GM08714 (cell line): ENCODE data around the gene PTPN14.

Experiments used
- H3K4me3 ChIP-seq: fragments of 200-500 bp; sonication (Bioruptor generic); 2 replicates; pipeline ENCODE4 v1.5.1; 2014; ENCODE audit warnings: mild to moderate bottlenecking, low read length, inconsistent platforms
- ZNF274 ChIP-seq: IDR thresholded peaks from 2 replicates; pipeline ENCODE4 v1.6.1; 2012; ENCODE audit warnings: mild to moderate bottlenecking, low read depth, low read length

The PTPN14 gene

DNA sequence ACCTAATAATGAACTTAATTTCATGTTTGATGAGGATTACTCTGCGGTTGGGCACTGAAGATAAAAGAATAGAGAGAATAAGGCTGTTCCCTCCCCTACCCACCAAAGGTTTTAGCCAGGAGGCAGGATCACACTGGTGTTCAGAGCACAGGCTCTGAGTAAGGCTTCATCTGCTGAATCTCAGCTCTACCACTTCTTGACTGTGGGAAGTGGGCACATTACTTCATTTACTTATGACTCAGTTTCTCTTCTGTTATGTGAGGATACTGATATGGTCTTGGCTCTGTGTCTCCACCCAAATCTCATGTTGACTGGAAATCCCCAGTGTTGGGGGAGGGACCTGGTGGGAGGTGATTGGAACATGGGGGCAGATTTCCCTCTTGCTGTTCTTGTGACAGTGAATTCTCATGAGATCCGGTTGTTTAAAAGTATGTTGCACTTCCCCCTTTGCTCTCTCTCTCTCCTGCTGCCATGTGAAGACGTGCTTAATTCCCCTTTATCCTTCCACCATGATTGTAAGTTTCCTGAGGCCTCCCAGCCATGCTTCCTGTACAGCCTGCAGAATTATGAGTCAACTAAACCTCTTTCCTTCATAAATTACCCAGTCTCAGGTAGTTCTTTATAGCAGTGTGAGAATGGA is 190.8 kb downstream of the PTPN14 start:
- no peak for TF ChIP-seq ZNF274
- H3K4me3 ChIP-seq: no peak overlapping the region

DNA sequence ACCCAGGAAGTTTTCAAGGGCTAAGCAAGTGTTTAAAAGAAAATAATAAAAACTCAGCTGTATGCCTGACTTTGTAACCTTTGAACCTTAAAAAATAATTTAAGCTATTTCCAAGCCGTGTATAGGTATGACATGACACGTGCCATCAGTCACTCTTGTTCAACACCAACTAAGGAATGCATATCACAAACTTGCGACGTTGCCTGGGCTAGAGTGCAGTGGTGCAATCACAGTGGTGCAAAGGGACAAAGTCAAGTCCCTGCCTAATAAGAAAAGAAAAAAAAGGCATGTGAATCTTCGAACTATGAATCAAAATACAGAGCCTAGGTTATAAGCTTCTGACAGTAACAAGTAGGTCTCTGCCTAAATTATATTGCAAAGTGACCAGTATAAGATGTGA is 191.3 kb downstream of the PTPN14 start:
- no peak for TF ChIP-seq ZNF274
- no peak overlapping the region for H3K4me3 ChIP-seq

DNA sequence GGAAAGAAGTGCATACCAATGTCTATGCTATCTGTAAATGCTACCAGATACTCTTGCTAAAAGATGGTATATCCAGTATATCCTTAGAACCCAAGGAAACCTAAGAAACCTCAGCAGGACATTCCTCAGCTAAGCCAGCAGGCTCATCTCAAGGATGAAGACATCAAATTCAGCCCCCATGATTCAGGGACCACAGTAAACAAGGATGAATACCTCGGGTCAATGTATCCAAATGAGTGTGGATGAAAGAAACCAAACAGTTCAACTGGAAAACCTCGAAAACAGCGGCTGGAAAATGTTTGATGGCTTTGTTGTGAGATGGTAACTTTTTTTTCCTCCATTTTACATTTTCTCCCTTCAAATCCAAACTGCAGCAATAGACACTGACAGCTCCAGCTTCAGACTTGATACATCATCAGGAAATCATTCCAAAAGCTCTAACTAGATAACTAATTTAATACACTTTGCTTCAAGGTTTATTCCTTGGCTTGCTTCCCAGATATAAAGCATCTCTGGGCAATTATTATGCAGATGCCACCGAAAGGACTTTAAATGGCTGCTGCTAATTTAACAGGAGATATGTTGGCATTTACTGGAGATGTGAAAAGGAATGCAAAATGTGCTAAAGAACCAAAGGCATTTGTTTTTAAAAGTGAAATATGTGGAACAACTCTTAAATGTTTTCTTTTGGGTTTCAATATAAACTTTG is 196.8 kb downstream of the PTPN14 start:
- H3K4me3 ChIP-seq: no peak overlapping the region
- TF ChIP-seq ZNF274: no peak

DNA sequence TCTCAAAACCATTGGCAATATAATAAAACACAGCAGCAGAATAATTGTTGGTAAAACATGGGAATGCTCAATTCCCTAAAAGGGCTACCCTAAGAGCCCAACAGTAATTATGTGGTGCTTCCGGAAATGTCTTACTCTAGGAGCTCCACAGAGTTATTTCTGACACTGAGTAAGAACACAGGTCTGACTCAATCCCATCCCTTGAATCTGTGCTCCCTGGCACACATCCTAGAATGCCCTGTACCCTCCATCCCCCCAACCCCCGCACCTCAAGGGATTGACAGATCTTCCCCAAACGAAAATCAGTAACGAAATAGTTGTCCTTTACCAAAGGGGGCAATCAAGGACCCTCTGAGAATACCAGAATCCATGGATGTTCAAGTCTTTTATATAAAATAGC is 198.6 kb downstream of the PTPN14 start:
- TF ChIP-seq ZNF274: no peak
- H3K4me3 ChIP-seq: no peak overlapping the region

DNA sequence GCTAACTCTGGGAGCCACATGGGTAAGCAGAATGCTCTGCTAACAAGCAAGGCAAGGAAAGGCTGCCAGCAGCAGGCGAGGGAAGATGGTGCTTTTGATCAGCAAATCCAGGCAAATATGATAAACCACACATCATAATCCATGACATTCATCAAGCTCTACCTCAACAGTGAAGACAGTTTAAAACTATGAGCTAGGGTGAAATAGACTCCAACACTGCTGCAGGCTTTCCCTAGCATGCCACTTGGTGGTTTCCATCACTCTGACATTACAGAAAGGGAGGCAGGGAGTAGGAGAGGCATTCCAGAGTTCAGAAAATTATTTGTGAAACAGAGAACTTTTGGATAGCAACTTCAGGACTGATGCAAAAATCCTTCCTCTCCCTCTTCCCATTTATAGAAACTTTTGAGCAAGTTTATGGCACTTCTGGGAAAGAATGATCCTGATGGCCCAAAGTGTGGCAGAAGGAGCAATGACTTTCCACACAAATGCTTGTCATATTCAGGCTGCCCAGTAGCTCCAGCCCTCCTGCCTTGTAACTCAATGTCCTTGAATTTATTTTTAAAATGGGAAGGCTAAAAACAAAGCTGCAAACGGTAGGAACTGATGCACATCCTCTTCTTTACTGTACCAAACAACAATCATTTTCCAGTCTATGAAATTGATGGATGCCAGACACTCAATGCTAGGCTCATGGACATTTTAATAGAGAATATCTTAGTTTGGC is 199.7 kb downstream of the PTPN14 start:
- TF ChIP-seq ZNF274: no peak
- H3K4me3 ChIP-seq: no peak overlapping the region

DNA sequence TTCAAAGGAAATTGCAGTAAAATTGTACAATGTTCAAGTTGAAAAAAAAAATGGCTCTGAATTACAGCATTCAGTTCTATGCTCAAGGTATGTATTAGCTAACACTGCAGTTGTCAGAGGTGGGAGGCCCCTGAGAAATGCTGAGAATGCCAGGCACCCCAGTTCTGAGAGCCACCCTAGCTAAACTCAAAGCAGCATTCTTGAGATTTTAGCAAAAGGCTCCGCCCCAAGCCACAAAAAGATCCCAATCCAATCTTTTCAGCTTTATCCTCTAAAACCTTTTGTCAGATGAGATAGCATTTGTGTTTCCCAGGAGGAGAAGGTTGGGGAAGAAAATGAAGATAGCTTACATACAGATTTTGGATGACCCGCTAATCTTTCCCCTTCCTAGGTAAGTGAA is 201.6 kb downstream of the PTPN14 start:
- TF ChIP-seq ZNF274: no peak
- no peak overlapping the region for H3K4me3 ChIP-seq

DNA sequence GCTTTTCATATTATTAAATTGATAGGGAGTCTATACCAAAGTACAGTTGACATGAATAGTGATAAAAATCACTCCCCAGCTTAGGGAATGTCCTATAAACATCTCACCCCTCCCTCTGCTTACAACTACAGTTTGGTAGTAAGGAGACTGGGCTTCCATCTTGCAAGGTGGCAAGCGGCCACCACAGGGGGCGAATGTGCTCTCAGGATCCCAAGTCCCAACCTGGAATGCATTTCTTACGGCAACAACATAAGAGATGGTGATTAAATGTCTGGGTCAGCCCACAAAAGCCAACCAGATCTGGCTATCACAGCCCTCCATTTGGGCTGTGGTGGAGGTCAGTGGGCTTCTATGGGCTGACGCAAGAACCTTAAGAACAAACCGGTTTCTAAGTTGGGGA is 202.4 kb downstream of the PTPN14 start:
- no peak for TF ChIP-seq ZNF274
- H3K4me3 ChIP-seq: no peak overlapping the region

DNA sequence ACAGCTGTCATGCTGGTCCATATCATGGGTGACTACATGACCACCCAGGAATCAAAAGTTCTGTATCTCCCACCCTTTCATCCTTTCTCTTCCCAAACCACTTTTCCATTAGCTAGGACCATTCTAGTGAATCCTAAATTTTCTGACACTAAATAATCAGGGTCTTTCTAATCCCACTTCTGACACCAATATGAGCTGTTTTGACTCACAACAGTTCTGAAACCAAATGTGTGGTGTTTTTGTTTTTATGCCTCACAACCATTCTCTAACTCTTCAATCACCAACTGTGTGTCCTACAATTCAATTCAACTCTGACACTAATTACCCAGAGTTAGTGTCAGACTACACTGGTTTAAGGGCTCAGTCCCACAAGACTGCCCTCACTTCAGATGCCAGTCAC is 206.5 kb downstream of the PTPN14 start:
- no peak overlapping the region for H3K4me3 ChIP-seq
- TF ChIP-seq ZNF274: no peak

DNA sequence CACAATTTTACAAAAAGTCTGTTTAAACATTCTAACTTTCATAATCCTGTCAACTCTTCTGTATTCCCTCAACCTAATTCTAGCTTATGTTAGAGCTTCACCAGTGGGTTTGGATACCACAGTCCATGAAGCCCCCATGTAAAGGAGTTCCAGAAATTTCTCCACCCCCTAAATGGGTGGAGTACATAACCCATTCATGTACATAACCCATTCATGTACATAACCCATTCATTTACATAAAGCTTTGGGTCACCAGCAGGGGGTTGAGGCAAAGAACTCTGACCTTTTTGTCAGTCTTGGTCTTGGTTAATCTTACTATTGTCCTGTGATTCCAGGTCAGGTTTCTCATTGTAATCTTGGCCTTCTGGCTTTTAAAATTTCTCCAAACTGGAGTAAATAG is 208.9 kb downstream of the PTPN14 start:
- H3K4me3 ChIP-seq: no peak overlapping the region
- TF ChIP-seq ZNF274: no peak

DNA sequence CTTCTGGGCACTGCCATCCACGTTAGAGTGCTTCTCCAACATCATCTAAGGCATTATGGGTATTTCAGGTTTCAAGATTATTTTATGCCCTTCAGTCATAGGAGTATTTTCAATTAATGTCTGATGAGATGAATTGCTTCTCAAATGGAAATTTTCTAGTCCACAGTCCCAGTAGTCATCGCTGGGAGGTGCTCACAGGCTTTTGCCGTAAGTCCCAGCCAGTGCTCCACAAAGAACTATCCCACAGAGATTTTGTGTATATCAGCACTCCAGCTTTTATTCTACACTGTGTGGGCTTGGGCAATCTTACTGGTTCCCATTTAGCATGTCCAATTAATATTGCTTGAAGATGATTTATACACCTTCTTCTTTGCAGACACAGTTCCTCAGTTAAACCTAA is 209.5 kb downstream of the PTPN14 start:
- no peak overlapping the region for H3K4me3 ChIP-seq
- no peak for TF ChIP-seq ZNF274

DNA sequence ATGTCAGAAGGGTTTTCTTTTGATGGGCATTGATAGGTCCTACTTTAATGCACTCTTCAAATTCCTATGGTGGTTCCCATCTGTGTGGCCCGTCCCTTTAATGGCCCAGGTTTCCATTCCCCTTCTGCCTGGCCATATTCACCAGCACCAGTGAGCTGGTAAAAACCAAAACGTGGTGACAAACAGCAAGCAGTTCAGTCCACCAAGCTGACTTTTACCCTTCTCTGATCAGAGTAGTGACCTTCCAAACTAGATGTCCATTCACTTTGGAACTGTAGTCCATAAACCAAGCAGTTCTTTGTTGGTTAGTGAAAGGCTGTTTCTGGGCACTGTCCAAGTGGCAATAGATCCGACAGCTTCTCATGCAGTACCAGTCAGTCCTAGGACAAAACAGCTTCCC is 209.9 kb downstream of the PTPN14 start:
- TF ChIP-seq ZNF274: no peak

DNA sequence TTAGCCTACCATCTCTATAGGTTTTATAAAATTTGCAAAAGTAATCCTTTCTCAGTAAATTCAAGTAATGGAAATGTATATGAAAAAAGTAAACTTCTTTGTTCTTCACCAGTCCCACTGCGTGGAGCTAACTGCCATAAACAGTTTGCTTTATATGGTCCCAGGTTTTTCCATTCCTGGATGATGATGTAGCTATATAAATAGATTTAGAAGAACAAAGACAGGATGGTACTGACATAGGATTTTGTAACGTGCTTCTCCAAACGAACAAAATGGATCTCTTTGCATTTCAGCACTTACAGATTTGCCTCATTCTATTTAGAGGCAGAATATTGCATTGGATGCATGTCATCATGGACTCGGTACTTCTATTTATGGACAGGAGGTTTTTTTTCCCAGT is 213.2 kb downstream of the PTPN14 start:
- TF ChIP-seq ZNF274: no peak
- no peak overlapping the region for H3K4me3 ChIP-seq

More for the DNA sequence above, 209.9 kb downstream of the PTPN14 start:
- H3K4me3 ChIP-seq: no peak overlapping the region

DNA sequence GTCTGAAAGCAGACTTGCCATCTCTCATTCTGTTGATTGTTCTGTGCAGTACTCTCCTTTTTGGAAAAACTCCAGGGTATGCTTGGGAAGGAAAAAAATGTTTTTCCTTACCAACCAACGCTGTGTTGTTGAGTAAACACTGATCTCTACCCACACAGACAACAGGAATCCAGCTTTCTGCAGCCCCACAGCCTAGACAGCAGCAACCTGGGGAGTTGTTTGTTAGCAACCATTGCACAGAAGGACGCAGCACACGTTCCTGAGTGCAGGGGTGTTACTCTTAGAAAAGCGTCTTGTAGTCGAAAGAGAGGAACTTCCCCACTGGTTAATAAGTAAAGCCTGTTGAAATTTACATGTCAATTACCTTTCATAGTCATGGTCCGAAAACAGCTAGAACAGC is 213.9 kb downstream of the PTPN14 start:
- TF ChIP-seq ZNF274: no peak
- H3K4me3 ChIP-seq: no peak overlapping the region

DNA sequence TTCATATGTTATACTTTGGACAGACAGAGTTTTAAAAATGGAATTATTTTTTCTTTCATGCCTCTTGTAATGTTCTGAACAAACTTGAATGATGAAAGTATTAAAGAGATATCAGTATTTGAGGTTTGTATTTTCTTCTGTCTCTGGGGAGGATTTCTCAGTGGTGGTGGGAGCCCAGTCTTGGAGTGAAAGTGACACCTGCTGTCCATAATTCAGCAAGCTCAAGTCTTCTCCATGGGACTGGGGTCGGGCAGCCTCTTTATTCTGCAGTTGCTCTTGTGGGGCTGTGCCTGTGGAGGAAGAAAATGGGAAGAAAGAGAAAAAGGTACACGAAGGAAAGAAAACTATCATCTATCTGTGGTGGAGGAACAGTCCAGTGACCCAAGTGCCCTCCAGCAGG is 214.4 kb downstream of the PTPN14 start:
- H3K4me3 ChIP-seq: no peak overlapping the region
- TF ChIP-seq ZNF274: no peak

DNA sequence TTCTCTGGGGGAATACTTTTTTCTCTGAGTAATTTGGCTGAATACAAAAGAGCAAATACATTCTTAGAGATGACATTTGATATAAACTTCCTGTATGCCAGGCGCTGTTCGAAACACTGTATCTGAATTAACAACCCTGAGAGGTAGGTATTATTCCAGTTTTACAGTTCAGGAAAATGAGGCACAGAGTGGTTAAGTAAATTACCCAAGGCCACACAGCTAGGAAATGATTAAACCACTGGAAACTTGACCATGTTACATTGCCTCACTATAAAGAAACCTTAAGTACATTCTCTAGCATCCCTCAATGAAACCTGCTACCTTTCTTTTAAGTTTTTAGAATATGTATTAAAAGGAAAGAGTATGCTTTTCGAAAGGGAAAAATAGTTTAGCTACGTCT is 215.8 kb downstream of the PTPN14 start:
- H3K4me3 ChIP-seq: no peak overlapping the region
- TF ChIP-seq ZNF274: no peak
